ENCODE data around the gene REM2. TPM values are rescaled to one million over a fixed set of nuclear protein-coding genes. Genes with fewer than 3 reads are reported as not detected.
"Not testable (repeated sequence)": the region's sequence is repeated elsewhere in the genome, so short reads cannot be mapped to it uniquely, and the experiment has no call there.

REM2 gene
- polyA plus RNA-seq, 3 donors = 1.5 to 1.9 (median 1.5) TPM

DNA sequence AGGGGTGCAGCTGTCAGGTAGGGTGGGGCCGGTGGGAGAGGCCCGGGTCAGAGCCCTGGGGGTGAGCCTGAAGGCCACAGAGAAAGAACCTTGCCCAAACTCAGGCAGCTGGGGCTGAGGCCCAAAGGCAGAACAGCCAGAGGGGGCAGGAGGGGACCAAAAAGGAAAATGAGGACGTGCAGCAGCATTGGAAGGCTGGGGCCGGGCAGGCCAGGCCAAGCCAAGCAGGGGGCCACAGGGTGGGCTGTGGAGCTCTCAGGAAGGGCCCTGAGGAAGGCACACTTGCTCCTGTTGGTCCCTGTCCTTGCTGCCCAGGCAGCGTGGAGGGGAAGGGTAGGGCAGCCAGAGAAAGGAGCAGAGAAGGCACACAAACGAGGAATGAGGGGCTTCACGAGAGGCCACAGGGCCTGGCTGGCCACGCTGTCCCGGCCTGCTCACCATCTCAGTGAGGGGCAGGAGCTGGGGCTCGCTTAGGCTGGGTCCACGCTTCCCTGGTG is 36.2 kb upstream of the REM2 start:
- DNase-seq (ENCODE audit: extremely low read depth in 1 of 11, low read depth in 9 of 11, low spot score in 4 of 11) = no peak

DNA sequence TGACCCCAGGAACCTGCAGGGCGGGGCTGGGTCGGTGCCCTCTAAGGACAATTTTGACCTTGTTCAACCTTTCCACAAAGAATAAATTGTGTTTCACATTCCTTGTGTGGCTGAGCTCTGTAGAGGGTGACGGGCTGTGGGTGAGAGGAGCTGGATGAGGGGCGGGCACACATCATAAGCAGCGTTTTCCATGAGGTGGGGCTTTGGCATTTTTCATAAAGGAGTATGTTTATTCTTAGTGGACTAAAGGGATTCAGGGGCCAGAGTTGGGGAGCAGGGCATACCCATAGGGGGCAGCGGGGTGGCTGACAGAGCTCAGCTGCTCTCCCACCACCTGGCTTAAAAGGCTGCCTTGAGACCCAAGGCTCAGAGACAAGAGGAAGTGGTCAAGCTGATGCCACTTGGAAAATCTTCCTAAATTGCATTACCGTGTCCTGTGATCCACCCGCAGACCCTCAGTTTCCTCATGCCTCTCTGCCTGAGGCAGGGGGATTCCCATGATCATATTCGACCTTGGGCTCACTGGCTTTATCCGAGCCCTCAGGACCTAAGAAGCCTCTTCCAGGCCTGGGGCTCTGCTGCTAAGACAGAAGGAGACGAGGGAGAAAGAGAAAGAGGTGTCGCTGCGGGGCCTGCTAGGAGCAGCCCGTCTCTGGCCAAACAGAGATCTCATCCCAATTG is 35.2 kb upstream of the REM2 start:
- no peak for DNase-seq (ENCODE audit: extremely low read depth in 1 of 11, low read depth in 9 of 11, low spot score in 4 of 11)

DNA sequence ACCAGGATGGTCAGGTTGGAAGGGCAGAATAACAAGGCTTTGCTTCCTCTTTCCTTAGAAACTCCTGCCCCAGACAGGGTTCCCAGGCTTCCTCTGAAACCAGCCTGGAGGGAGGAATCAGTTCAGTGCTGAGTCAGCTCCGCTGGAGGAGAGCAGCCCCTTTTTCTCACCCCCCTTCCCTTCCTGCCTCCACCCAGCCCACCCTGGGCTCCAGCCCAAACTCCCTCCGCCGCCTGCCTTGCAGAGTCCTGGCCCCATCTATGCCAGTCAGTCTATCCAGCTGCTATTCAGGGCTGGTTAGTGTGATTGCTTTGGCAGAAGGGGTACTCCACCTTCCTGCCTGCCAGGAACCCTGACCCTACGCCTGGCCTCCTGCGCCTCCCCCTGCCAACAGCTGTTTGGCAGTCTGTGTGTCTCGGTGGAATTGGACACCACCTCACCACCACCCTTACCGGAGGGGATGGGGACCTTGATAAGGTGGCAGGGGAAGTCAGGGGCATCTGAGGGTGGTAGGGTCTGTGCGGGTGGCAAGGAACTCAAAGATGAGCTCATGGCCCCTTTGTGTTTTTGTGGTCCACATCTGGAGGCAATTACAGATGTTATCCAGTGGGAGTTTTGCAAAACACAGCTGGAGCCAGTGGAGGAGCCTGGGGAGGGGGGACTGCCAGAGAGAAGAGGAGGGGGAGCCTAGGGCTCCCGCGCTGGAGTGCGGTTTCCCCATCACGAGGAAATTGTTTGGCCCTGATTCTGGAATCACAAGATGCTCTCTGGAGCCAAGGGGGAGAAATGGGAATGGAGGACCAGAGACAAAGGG is 34.5 kb upstream of the REM2 start:
- DNase-seq (ENCODE audit: extremely low read depth in 1 of 11, low read depth in 9 of 11, low spot score in 4 of 11) = peak in 5 of 11 donors; percentile 59 to 82 (median 68)

DNA sequence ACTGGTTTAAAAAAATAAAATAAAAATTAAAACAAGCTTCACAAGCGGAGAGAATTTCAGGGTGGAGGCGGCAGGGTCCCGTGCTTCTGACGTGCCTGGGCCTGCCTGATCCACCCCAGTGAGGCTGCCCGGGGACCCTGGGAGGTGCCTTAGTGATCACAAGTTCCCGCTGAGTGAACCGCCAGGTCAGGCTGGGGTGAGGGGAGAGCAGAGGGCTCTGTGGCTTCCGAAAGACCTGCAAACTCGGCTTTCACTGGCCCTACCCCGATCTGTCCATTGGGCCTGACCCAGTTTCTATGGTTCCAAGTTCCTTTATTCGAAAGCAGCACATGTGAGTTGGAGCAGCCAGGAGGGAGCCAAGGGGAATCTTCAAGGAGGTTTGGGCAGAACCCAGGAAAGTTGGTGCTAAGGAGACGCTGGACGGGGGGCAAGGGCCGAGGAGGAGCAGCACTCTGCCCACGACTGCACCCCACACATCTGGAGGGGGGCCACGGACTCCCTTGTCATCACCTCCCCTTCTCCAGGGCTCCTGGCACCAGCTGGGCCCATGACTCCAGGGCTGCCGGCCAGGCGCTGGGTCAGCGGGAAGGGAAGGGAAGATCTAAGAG is 33.7 kb upstream of the REM2 start:
- DNase-seq (ENCODE audit: extremely low read depth in 1 of 11, low read depth in 9 of 11, low spot score in 4 of 11) = no peak

DNA sequence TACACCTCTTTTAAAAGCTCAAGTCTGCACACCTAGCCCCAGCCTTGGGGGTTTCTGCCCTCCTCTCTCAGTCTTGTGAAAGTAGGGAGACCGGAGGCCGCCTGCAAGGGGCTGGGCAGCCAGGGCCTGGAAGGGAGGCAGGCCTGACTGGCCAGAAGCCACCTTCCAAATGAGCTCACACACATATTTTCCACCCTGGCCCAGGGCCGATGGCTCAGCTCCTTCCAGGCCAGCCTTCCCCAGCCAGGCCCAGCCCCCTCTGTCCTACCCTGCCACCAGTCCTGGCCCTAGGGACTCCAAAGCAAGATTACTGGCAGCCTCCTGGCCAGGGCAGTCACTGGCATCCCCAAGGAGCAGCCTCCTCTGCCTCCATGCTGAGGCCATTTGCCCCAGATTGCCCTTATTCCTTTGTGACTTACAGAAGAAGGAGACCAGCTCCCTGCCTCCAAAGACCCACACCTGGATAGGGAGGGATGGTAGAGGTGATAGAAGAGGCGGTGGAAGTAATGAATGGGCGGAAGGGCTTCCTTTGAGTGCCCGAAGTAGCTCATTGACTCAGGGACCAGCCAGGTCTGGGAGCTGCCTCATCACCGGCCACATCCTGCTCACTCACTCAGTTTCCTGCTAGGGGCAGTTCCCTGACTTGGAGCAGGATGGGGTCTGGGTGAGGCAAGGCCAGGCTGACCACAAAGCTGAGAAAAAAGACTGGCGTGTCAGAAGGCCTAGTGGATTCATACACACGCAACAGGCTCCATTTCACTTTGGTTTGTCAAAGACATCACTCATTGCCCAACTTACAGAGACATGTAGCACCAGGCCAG is 31.9 kb upstream of the REM2 start:
- no peak for DNase-seq (ENCODE audit: extremely low read depth in 1 of 11, low read depth in 9 of 11, low spot score in 4 of 11)

DNA sequence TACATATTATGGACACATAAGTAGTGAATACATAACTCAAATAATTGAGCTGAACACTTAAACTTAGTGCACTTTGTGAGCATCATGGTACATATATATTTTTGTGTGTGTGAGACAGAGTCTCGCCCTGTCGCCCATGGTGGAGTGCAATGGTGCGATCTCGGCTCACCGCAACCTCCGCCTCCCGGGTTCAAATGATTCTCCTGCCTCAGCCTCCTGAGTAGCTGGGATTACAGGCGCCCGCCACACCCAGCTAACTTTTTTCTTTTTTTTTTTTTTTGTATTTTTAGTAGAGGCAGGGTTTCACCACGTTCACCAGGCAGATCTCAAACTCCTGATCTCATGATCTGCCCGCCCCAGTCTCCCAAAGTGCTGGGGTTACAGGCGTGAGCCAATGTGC is 30.8 kb upstream of the REM2 start:
- DNase-seq (ENCODE audit: extremely low read depth in 1 of 11, low read depth in 9 of 11, low spot score in 4 of 11) = not testable (repeated sequence)

DNA sequence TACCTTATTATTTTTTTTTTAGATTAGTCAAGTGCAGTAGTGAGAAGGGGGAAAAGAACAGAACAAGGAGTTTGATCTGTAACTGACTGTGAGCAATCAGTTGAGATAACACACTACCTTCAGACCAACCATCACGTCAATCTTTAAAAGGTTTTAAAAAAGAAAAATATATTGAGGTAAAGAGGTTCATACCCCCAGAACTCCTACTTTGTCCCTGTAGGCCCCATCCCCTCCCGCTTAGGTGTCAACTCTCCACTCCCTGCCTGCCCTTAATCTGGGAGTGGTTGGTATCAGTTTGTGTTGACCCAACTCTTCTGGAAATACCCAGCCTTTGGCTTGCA is 30.5 kb upstream of the REM2 start:
- DNase-seq (ENCODE audit: extremely low read depth in 1 of 11, low read depth in 9 of 11, low spot score in 4 of 11) = no peak

DNA sequence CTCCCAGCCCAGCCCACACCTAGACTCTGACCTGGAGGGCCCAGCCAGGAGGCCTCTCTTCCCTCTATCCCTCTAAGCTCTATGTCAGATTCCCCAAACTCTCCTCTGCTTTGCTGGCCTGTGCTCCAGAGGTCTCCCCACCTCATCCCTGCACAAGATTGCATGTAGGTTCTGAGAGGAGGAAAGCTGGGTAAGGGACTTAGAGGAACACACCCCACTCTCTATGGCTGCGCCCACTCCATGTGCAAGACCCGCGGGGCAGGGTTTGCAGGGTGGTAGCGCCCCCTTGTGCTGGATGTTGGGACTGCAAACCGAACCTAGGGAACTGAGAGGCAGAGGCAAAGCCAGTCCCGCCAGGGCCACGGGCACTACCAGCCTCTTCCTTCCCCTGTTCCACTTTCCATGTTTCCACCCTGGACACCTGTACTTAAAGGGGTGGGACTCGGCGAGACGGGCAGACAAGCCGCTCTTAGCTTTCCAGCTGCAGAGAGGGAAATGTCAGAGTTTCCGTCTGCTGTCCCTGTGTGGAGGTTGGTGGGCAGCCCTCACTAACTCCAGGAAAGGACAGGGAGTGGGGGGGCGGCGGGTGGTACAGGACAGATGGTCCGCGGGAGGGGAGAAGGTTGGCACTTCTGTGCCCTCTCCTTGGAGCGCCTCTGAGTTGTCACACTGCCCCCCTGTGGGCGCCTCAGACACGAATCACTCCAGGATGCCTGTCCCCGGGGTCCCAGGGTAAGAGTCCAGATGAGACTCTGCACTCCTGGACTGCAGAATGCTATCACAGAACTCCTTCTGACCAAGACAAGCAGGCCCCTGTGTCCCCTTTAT is 29.9 kb upstream of the REM2 start:
- peak in 9 of 11 donors; percentile 75 to 89 (median 83) for DNase-seq (ENCODE audit: extremely low read depth in 1 of 11, low read depth in 9 of 11, low spot score in 4 of 11)

DNA sequence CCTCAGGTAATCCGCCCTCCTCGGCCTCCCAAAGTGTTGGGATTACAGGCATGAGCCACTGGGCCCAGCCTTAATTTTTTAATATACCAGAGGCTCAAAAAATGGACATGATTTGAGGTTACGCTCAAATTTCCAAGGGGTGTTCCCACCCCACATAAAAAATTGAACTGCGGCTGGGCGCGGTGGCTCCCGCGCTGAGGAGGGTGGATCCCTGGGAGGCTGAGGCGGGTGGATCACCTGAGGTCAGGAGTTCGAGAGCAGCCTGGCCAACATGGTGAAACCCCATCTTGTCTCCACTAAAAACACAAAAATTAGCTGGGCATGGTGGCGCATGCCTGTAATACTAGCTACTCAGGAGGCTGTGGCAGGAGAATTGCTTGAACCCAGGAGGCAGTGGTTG is 28.7 kb upstream of the REM2 start:
- not testable (repeated sequence) for DNase-seq (ENCODE audit: extremely low read depth in 1 of 11, low read depth in 9 of 11, low spot score in 4 of 11)

DNA sequence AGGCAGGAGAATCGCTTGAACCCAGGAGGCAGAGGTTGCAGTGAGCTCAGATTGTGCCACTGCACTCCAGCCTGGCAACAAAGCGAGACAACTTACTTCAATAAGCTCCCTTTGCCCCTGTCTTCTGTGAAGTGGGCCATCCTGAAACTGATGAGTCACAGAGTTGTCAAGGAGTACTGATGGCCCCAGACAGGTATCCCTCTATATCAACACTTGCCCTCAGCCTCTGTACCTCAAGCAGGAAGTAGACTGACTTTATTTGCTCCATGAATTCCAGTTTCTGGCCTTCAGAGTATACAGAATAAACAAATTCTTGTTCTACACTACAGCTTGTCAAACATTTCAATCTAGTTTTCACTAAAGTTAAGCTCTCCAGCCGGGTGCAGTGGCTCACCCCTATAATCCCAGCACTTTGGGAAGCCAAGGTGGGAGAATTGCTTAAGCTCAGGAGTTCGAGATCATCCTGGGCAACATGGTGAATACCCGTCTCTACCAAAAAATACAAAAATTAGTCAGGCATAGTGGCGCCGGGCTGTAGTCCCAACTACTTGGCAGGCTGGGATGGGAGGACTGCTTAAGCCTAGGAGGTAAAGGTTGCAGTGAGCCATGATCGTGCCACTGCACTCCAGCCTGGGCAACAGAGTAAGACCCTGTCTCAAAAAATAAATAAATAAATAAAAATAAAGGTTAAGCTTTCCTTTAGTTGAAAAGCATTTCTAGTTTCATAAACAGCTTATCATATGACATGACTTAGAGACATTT is 27.9 kb upstream of the REM2 start:
- no peak for DNase-seq (ENCODE audit: extremely low read depth in 1 of 11, low read depth in 9 of 11, low spot score in 4 of 11)

DNA sequence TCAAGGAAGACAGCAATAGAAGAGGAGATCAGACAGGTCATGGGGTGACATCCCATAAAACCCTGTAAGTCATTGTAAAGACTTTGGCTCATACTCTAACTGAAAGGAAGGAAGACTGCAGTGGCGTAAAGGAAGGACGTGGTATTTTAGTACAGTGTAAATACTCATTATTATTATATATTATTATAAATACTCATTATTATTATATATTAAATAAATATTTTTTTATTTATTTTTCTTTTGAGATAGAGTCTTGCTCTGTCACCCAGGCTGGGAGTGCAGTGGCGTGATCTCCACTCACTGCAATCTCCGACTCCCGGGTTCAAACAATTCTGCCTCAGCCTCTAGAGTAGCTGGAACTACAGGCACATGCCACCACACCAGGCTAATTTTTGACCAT is 26.6 kb upstream of the REM2 start:
- no peak for DNase-seq (ENCODE audit: extremely low read depth in 1 of 11, low read depth in 9 of 11, low spot score in 4 of 11)

DNA sequence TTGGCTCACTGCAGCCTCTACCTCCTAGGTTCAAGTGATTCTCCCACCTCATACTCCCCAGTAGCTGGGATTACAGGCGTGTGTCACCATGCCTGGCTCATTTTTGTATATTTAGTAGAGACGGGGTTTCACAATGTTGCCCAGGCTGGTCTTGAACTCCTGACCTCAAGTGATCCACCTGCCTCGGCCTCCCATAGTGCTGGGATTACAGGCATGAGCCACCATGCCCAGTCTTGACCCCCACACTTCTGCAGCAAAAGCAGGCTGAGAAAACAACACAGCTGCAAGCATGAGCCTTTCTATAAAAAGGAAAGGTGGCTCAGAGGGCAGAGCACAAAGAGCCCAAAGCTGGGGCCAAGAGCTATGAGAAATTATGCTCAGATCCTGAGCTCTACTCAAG is 22.6 kb upstream of the REM2 start:
- DNase-seq (ENCODE audit: extremely low read depth in 1 of 11, low read depth in 9 of 11, low spot score in 4 of 11) = not testable (repeated sequence)

DNA sequence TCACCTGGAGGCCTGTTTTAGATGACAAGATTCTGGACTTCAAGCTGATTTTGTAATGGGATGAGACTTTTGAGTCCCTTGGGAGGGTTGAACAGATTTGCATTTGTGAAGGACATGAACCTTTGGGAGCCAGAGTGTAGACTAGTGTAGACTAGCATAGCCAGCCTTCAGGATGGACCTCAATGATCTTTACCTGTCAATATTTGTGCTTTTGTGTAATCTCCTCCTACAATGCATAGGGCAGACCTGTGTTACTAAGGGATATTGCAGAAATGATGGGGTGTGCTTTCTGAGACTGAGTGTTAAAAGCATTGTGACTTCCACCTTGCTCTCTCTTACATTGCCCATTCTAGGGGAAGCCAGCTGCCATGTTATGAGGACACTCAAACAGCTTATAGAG is 21.4 kb upstream of the REM2 start:
- no peak for DNase-seq (ENCODE audit: extremely low read depth in 1 of 11, low read depth in 9 of 11, low spot score in 4 of 11)

DNA sequence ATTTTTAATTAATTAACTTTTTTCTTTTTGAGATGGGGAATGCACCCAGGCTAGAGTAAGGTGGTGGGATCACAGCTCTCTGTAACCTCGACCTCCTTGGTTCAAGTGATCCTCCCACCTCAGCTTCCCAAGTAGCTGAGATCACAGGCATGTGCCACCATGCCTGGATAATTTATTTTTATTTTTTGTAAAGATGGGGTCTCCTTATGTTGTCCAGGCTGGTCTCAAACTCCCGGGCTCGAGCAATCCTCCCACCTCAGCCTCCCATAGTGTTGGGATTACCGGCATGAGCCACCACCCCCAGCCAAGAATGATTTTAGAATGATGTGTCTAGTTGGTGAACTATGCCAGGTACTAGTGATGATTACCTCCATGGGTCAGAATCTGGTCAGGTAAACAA is 18.0 kb upstream of the REM2 start:
- no peak for DNase-seq (ENCODE audit: extremely low read depth in 1 of 11, low read depth in 9 of 11, low spot score in 4 of 11)

DNA sequence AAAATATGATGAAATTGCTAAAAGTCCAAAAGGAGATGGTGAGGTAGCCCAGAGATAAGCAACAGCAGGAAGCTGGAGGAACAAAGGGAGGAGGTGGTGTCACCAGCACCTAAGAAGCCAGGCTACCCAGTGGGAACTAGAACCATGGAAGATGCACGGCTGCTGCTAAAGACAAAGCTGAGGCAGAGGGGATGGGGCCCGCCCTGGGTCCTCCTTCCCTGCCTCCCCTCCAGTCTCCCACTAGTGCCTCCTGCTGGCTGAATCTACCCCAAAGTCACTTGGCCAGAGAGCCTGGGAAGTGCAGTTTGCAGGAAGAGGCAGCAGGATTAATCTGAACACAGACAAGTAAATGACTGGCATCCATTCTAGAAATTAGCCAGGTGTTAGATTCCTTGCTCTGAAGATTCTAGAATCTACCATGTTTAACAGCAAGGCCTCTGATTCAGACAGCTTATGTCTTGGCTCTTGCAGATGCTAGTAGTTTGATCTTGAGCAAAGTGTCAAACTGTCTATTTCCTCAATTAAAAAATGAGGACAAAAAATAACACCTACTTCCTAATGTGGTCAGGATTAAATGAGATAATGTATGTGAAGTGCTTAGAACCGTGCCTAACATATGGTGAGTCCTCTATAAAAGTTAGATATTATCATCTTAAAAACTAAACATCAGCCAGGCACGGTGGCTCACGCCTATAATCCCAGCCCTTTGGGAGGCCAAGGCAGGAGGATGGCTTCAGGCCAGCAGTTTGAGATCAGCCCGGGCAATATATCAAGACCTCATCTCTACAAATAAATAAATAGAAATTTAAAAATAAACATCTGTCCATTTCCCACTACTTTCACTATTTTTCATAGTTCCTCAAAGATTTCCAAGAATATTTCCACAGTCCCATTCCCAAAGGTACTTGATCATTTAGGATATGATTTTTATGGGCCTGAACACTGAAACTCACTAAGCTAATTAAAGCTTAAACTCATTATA is 17.3 kb upstream of the REM2 start:
- no peak for DNase-seq (ENCODE audit: extremely low read depth in 1 of 11, low read depth in 9 of 11, low spot score in 4 of 11)

DNA sequence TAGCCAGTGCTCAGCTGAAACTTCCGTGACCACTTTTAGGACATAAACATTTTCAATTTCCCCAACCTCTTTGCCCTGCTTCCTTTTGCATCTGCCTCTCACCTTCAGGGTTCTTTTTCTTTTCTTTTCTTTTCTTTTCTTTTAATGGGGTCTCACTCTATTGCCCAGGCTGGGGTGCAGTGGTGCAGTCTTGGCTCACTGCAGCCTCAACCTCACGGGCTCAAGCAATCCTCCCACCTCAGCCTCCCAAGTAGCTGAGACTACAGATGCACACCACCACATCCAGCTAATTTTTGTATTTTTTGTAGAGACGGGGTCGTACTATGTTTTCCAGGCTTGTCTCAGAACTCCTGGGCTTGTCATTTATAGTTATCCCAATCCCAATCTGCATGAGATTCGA is 16.1 kb upstream of the REM2 start:
- DNase-seq (ENCODE audit: extremely low read depth in 1 of 11, low read depth in 9 of 11, low spot score in 4 of 11) = no peak

DNA sequence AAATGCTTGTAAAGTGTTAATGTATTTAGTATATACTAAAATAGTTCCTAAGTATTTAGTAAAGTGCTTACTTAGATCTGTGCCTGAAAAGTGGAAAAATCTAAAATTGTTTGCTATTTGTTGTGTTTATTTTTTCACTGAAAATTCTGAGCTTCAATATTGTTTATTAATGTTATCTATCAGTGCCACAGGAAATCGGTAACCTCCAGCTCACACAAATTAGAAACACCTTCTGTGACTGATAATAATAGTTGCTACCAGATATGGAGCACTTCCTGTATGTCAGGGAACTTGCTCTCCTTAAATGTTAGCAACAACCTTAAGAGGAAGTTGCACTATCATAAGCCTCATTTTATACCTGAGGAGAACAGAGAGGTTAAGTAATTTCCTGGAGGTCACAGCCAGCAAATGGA is 12.2 kb upstream of the REM2 start:
- DNase-seq (ENCODE audit: extremely low read depth in 1 of 11, low read depth in 9 of 11, low spot score in 4 of 11) = no peak

Data from renal cortex interstitium (tissue), 11 donors.